NCI-H1436 treated with DMSO at 0.1 percent for 48 hours (cell line): ENCODE measurements around the gene GPRASP3.

Experiments
- DNase-seq: peaks from one replicate; lab custom pipeline; 2025; lab: John Stamatoyannopoulos, UW

Gene GPRASP3

DNA sequence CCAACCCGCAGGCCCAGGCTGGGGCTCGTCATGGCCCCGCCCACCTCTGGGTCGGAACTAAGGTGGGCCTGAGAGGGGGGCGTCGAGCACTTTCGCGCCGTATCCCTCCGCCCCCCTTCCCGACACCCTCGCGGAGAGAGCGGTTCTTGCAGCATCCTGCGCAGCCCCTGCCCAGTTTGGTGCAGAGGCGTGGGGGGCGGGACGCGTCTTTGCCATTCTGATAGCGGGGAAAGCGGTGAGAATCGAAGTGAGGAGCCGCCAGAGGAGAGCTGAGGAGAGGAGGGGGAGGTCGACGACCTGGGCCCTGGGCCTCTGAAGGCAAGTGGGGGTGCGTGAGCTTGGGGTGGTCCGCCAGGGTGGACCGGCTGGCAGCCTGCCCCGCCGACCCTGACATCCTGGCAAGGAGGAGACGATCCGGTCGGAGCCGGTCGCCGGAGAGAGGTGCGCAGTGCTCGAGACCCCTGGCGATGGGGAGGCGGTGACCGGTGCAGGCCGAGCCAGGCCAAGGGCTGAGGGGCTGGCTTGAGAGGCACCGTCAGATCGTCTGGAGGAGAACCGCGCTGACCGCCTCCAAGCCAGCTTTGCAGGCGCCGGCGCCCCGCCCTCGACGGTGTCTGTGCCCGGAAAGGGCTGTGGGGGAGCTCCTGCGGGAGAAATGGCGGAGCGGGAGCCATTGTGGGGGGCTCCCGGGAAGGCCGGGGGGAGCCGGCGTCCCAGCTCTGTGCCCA lies 25.5 kb downstream of the GPRASP3 start:
- DNase-seq = no peak

DNA sequence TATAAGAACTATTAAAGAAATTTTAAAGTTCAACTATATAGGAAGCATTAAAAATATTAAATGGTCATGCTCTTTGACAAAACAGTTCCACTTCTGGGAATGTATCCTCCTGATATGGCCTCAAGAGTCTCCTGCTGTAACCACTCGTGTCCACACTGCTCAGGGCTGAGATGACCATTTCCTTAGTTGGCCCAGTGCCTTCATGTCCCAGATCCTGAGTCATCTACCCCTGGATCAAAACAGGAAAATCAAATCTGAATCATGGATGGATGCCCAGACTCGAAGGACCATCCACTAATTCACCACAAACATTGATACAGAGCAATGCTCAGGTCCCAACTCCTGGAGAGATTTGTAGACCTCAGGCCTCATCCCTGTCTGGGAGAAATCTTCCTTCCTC lies 44.7 kb downstream of the GPRASP3 start:
- DNase-seq = no peak

DNA sequence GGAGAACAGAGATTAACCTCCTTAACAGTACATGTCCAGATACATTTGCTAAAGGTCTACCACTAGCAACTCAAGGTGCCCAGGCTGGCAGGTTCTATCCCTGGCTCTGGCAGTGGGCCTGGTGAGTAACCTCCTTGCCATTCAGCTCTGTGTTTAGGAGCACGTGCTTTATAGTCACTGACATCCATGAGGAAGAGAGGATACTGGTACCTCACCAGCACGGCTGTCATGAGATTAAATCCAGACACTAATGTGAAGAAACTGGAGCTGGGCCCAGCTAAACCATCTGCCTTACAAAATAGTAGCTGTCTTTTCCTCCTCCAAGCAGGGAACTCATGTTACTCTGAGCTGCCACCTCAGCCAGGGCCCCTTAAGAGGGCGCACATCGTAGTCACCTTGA lies 45.3 kb downstream of the GPRASP3 start:
- DNase-seq = no peak

DNA sequence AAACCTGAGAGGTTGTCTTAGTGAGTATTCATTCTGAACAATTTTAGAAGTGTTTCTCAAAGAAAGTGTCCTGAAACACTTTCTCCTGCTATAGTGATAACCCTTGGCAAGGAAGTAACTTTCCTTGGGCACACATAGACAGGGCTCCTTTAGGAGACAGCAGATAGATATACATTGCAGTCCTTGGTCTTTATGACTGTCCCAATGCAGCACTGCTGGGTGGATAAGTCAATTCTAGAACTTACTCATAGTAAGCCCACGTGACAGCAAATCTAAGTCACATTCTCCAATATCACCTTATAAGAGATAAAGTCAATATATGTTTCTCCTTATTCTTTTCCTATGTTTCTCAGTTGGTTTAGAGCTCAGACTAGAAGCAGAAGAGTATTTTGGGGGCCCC lies 46.7 kb downstream of the GPRASP3 start:
- no peak for DNase-seq

DNA sequence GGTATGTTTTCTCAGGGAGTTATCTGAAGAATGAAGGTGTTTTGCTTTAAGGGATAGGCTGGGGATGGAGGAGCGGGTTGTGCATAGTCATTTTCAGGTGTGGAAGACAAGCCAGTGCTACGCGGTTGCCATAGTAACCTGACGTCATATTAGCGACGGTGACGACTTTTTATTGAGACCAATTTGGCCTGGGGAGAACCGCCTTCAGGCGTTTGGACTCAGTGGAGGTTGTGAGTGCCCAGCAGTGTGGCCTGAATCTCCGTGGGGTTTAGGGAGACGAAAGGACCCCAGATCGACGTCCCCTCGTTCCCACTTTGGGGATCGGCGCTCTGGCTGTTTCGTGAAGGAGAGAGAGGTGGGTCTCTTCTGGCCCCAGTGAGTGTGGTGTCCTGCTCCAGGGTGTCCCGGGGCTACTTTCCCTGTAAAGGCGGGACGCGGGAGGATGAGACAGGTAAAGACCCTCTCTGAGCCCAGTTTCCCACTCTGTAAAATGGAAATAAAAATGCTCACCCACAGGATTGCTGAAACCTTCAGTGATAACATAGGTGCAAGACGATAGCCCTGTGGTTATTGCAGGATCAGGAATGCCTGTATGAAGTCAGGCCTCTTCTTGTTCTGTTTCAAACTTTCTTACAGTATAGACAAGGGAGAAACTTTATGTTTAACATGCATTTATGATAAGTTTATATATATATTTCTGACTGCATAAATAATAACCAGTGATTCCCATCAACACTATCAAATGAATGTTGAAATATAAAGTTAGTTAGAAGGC lies 48.6 kb downstream of the GPRASP3 start:
- peak; percentile 27 for DNase-seq
